GM10248 (cell line): ENCODE results near the gene RBBP5.

Experiments used
- CTCF ChIA-PET: fragments of 300-600 bp; sonication (Branson Sonifier 250); formaldehyde crosslinking; extraction: SDS; loops from one replicate; lab custom pipeline; 2021; ENCODE audit warnings: antibody characterized with exemption; lab: Yijun Ruan, JAX
- POLR2A ChIA-PET: fragments of 350-650 bp; sonication (Branson Sonifier 250); formaldehyde crosslinking; extraction: SDS; loops from one replicate; lab custom pipeline; 2020; ENCODE audit warnings: antibody characterized with exemption; lab: Yijun Ruan, JAX
- DNase-seq: peaks from one replicate; pipeline ENCODE4 v3.0.0; 2012; ENCODE audit errors: extremely low spot score
- TF ChIP-seq, protein P1 (sequence below): IDR thresholded peaks from 2 replicates; pipeline ENCODE4 v1.5.1; 2012; ENCODE audit warnings: mild to moderate bottlenecking, low read depth; ENCODE audit errors: extremely low read depth, missing control alignments, control extremely low read depth

Gene RBBP5

GRCh38 chr1:205053296-205053695 lies 68.5 kb downstream of the RBBP5 start:
- no peak for DNase-seq
- TF ChIP-seq, protein P1, sequence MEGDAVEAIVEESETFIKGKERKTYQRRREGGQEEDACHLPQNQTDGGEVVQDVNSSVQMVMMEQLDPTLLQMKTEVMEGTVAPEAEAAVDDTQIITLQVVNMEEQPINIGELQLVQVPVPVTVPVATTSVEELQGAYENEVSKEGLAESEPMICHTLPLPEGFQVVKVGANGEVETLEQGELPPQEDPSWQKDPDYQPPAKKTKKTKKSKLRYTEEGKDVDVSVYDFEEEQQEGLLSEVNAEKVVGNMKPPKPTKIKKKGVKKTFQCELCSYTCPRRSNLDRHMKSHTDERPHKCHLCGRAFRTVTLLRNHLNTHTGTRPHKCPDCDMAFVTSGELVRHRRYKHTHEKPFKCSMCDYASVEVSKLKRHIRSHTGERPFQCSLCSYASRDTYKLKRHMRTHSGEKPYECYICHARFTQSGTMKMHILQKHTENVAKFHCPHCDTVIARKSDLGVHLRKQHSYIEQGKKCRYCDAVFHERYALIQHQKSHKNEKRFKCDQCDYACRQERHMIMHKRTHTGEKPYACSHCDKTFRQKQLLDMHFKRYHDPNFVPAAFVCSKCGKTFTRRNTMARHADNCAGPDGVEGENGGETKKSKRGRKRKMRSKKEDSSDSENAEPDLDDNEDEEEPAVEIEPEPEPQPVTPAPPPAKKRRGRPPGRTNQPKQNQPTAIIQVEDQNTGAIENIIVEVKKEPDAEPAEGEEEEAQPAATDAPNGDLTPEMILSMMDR: no peak
- ChIA-PET CTCF (interaction anchor here (1.2 to 8.8 kb wide), 2 partner anchors 9 to 34 kb away, joined by 3 to 62 read pairs; no protein-coding TSS in a partner anchor), POLR2A (no interaction called here)

DNA sequence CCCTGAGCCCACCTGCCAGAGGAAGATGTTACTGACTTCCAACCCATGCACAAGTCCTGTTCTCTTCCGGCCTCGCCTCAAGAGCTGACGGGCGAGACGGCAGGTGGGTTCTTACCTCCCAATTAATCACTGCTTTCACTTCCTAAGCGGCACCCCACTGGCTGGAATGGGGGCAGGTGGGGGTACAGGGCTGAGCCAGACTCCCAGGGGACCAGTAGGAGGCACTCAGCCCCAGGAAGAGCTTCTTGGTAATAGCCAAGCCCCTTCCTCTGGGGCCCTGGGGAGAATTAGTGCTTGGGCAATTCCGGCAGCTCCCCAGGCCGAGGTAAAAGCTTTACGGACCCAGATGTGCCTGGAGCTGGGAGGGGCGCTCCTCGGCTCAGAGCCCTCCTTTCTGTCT lies 69.1 kb downstream of the RBBP5 start:
- TF ChIP-seq, protein P1: no peak
- ChIA-PET POLR2A (no interaction called here), CTCF (interaction anchor here (1.2 to 8.8 kb wide), 2 partner anchors 10 to 33 kb away, joined by 3 to 62 read pairs; no protein-coding TSS in a partner anchor)
- no peak for DNase-seq

DNA sequence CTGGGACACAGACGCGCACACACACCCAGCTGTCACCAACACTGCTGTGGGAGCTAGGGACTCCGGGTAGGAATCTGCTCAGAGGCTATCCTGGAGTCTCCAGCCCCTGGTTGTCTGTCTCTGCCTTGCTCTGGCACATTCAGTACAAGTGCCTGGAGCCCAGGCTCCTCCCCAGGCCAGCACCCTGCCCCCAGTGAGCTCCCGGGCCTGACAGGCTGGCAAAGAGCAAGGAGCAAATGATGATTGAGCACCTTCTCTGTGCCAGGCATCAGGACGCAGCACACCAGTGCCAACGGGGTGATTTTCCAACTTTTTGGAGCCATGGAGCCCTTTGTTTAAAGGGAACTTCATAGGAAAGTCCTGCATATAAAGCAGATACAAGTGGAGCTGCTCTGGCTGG lies 72.3 kb downstream of the RBBP5 start:
- DNase-seq: no peak
- ChIA-PET POLR2A (no interaction called here), CTCF (interaction anchor here (1.3 to 8.8 kb wide), 3 partner anchors 13 to 75 kb away, joined by 3 to 62 read pairs (median 3); no protein-coding TSS in a partner anchor)
- TF ChIP-seq, protein P1: no peak

- TF ChIP-seq, protein P1: no peak
- ChIA-PET CTCF (interaction anchor here (1.2 to 8.8 kb wide), 3 partner anchors 14 to 438 kb away, joined by 3 to 62 read pairs (median 3); no protein-coding TSS in a partner anchor), POLR2A (no interaction called here)
- no peak for DNase-seq
These were observed 73.4 kb downstream of the RBBP5 start for GRCh38 chr1:205048382-205048781.

DNA sequence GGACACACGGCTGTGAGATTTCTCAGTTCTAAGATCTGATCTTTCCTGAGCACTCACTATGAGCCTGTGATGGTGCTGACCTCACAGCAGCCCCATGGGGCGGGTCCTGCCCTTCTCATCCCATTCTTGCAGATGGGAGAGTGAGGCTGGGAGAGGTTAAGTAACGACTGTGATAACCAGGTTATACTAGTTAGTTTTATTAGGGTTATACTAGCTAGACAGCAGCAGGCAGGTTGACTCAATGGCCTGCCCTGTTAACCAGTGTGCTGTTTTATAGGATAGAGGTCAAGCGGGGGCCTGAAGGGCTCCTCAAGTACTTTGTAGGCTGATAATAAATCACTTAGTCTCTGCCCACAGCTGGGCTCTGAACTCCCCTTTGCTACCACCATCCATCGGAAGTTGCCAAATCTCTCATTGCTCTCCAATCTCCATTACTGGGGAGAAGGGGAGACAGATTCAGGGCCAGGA lies 74.0 kb downstream of the RBBP5 start:
- no peak for DNase-seq
- ChIA-PET POLR2A (no interaction called here), CTCF (interaction anchor here (1.2 to 8.8 kb wide), 2 partner anchors 14 to 438 kb away, joined by 3 to 62 read pairs; no protein-coding TSS in a partner anchor)
- TF ChIP-seq, protein P1: no peak

DNA sequence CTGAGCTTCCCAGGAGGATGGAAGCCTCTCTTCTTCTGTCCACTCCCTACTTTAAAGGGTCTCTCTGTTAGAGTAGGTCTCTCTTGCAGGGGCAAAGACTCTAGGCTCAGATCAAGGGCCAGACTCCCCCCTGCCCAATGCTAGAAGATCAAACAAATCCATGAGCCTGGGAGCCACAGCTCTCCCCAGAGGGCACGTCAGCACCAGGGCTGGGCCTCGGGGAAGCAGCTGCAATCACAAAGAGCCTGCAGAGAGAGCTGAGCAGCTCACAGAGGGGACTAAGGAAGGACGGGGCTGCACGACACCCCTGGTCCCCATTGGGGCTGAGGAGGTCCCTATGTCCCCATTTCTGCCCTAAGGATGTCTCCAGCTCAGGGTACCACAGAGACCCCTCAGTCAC lies 74.9 kb downstream of the RBBP5 start:
- POLR2A ChIA-PET: no interaction called here
- CTCF ChIA-PET: interaction anchor here (1.4 to 8.8 kb wide), 2 partner anchors 15 to 95 kb away, joined by 3 to 62 read pairs; no protein-coding TSS in a partner anchor
- TF ChIP-seq, protein P1: no peak
- DNase-seq: no peak
